NT2/D1 (cell line): ENCODE results near the gene ECT2.
"Not testable (repeated sequence)": the region's sequence is repeated elsewhere in the genome, so short reads cannot be mapped to it uniquely, and the experiment has no call there.

ENCODE experiments used
- DNase-seq: peaks from one replicate; pipeline ENCODE4 v3.0.0-alpha.2; 2011; ENCODE audit warnings: low read depth, low spot score
- H3K27me3 ChIP-seq: 2 replicates; pipeline ENCODE4 v1.6.0; 2011; ENCODE audit warnings: mild to moderate bottlenecking; ENCODE audit not compliant: insufficient read length, insufficient read depth
- H3K36me3 ChIP-seq: 2 replicates; pipeline ENCODE4 v1.6.1; 2011; ENCODE audit warnings: mild to moderate bottlenecking, low read length, mixed read lengths; ENCODE audit not compliant: insufficient read depth, insufficient read length
- H3K4me1 ChIP-seq: 2 replicates; pipeline ENCODE4 v1.5.1; 2011; ENCODE audit not compliant: insufficient read depth, insufficient read length
- H3K4me3 ChIP-seq: 2 replicates; pipeline ENCODE4 v1.5.1; 2011; ENCODE audit warnings: low read depth; ENCODE audit not compliant: insufficient read length
- H3K9ac ChIP-seq: 2 replicates; pipeline ENCODE4 v1.6.0; 2011; ENCODE audit warnings: low read depth; ENCODE audit not compliant: insufficient read length
- H3K9me3 ChIP-seq: 2 replicates; pipeline ENCODE4 v1.5.1; 2011; ENCODE audit warnings: mild to moderate bottlenecking, low read length; ENCODE audit not compliant: insufficient read depth
- SUZ12 ChIP-seq: IDR thresholded peaks from 2 replicates; pipeline ENCODE4 v1.6.1; 2011; ENCODE audit not compliant: insufficient read length, insufficient read depth; ENCODE audit errors: extremely low read depth
- YY1 ChIP-seq: IDR thresholded peaks from 2 replicates; pipeline ENCODE4 v1.6.1; 2011; ENCODE audit not compliant: insufficient read length, insufficient read depth
- ZNF274 ChIP-seq: IDR thresholded peaks from 2 replicates; pipeline ENCODE4 v1.6.1; 2011; ENCODE audit warnings: mild to moderate bottlenecking, low read depth, low read length

The ECT2 gene

DNA sequence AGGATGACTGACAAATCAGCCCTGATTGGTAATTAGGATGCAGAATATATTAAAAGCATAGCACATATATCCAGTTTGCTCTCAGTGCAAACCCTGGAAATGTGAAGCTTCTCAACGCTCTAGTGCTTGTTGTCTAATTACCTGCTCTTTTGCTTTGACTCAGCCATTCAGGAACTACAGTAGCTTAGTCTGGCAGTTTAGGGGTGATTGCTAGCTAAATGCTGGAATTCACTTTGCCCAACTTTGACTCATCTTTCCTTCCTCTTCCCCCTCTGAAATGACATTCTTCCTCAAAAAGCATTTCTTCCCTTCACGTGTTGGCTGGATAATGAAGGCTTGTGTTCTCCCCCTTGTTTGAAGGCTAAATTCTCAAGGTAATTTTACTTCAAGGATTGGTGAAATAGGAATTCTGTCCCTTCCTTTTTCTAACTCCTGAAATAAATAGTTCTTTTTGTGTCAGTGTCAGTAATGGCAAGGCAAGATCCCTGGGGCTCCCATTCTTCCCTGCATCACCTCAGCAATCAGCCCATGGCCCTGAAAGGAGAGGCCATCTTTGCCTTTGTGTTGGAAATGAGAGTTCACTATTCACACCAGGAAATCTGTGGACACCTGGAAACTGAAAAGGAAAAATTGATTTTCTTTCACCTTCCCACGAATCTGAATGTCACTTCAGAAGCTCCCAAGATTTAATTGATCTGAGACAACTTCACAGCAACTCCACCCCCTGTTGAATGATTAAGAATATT is 103.6 kb downstream of the ECT2 start:
- DNase-seq, result peak; percentile 55
- H3K27me3 ChIP-seq, result no peaks in the 10 kb centered on the region
- TF ChIP-seq ZNF274 (no peak), SUZ12 (no peak)

DNA sequence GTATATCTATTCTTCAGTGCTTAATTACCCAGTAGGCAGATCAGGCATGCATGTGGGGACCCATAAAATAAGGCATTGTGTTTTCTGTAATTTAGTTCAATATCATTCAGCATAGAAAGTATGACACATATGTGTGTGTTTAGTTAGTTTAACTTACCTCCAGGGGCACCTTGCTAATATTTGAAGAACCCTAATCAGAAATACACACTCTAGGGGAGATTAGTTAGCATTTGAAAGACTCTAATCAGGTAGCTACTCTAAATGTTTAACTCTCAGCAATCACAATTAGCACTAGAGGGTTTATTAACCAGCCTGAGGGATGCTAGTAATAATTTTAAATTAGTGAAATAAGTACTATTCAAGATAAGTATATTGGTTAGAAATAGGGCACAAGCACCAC is 104.5 kb downstream of the ECT2 start:
- Histone ChIP-seq H3K9me3 (no peaks in the 10 kb centered on the region), H3K4me3 (no peak overlapping the region), H3K9ac (no peak overlapping the region), H3K4me1 (no peaks in the 10 kb centered on the region), H3K27me3 (no peaks in the 10 kb centered on the region), H3K36me3 (no peaks in the 10 kb centered on the region)
- no peak for DNase-seq
- TF ChIP-seq SUZ12 (no peak), YY1 (no peak), ZNF274 (no peak)

More for the DNA sequence above, 103.6 kb downstream of the ECT2 start:
- Histone ChIP-seq H3K4me1 (no peaks in the 10 kb centered on the region), H3K36me3 (no peaks in the 10 kb centered on the region), H3K4me3 (no peak overlapping the region), H3K9ac (no peak overlapping the region), H3K9me3 (no peaks in the 10 kb centered on the region)

DNA sequence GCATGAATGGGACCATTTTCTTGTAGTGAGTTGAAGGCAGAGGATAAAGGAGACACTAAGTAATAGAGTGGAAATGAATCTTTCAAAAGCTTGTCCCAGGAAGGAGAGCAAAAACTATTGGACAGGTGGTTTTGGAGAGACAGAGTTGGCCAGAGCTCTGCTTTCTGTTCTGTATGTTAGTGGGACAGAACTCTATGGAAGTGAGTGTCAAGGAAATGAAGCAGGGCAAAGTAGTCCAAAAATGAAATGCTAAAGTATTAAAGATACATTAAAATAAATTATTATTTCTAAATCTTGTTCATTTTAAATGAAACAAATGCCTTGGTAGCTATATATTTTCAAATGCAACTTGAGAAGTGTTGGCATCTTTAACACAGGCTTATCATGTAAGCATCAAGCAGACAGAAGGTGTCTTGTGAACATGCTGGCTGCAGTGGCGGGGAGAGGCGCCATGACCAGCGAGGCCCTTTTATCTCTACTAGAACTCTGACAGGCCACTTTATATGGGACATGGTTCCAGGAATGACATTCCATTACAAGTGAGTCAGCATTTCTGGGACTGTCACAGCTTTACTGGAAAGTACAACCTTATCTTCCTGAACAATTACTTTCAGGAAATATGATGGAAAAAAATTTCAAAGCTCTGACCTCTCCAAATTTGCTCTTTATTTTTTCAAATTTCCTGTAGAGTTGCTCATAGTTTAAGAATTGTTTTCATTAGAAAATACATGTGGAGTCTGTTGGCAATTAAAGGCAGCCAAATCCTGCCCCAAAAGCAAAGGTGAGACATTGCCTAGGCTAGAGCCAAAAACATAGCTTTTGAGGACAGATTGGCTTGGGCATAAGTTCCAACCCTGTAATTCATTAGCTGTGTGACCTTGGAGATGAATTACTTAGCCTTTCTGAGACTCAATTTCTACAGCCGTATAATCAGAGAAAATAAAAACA is 106.5 kb downstream of the ECT2 start:
- Histone ChIP-seq H3K4me3 (no peak overlapping the region), H3K9me3 (0 out of 2 replicates have a peak, but pooled peaks cover 2% of the 10 kb centered on the region), H3K4me1 (no peaks in the 10 kb centered on the region), H3K36me3 (no peaks in the 10 kb centered on the region), H3K27me3 (no peaks in the 10 kb centered on the region), H3K9ac (no peak overlapping the region)
- no peak for DNase-seq
- no peak for TF ChIP-seq YY1
- no peak for TF ChIP-seq ZNF274
- TF ChIP-seq SUZ12, result no peak

DNA sequence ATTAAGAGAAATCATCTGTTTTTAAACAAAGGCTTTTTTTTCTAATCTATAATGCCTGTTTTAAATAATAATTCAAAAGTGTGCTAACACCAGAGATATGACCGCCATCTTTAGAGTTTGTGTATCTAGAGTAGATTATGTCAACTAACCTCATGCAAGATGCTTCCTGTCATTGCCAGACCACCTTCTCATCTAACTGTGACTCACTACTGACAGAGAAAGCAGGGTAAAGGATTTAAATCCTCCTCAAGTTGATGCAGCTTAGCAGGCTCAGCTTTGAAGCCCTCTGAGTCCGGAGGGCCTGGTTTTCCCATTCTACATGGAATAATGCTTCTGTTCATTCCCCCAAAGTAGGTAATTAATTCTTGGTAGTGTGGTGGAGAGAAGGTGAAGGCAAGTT is 108.5 kb downstream of the ECT2 start:
- Histone ChIP-seq H3K9ac (no peak overlapping the region), H3K9me3 (0 out of 2 replicates have a peak, but pooled peaks cover 9% of the 10 kb centered on the region), H3K36me3 (no peaks in the 10 kb centered on the region), H3K4me1 (no peaks in the 10 kb centered on the region), H3K27me3 (no peaks in the 10 kb centered on the region), H3K4me3 (no peak overlapping the region)
- DNase-seq, result no peak
- no peak for TF ChIP-seq SUZ12

DNA sequence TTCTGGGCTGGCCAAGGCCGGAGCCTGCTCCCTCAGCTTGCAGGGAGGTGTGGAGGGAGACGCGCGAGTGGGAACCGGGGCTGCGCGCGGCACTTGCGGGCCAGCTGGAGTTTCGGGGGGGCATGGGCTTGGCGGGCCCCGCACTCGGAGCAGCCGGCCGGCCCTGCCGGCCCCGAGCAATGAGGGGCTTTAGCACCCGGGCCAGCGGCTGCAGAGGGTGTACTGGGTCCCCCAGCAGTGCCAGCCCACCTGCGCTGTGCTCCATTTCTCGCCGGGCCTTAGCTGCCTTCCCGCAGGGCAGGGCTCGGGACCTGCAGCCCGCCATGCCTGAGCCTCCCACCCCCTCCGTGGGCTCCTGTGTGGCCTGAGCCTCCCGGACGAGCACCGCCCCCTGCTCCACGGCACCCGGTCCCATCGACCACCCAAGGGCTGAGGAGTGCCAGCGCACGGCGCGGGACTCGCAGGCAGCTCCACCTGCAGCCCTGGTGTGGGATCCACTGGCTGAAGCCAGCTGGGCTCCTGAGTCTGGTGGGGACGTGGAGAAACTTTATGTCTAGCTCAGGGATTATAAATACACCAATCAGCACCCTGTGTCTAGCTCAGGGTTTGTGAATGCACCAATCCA is 116.3 kb downstream of the ECT2 start:
- H3K27me3 ChIP-seq, H3K36me3 ChIP-seq, H3K9me3 ChIP-seq, H3K9ac ChIP-seq, H3K4me1 ChIP-seq, DNase-seq, H3K4me3 ChIP-seq: not testable (repeated sequence)

DNA sequence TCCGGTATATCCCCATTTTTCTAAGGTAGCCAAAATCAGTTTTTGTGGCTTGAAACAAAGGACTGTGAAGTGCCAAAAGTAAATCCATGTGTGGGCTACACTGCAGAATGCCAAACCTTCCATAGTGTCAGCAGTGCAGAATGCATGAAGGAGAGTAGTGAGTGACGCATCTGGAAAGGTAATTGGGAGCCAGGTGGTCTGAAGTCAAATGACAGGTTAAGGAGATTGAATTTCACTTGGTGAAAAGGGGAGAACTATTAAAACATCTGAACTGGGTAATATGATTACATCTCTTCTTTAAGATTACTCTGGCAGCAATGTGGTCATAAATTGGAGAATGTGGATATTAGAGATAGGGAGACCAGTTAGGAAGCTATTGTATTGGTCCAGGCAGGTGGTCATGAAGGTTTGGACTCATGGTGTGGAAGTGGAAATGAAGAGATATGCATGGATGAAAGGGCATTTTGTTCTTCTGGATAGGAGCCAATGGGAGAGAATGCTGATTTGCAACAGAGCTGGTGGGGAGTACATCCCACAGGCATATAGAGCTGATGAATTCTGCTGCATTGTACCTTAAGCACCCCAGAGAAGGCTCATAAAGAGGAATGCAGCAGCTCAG is 118.2 kb downstream of the ECT2 start:
- no peak for DNase-seq
- H3K9ac ChIP-seq, result no peak overlapping the region

DNA sequence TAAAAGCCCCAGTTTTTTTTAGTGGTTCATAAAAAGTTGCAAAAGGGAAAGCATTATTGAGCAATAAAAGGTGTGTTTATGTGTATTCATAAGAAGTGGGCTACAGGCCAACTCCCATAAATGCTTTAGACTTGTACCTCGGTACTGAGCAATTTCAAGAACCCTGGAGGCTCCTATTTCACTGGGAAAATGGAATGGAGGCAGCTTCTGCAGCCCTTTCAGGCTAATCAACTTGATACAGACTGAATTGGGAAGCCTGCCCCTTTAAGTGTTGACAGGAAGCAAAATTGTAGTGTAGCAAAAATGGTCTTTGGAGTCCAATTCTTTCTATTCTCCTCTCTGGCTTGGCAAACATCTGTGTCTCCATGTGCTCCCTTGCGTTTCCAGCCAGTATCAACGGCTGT is 118.8 kb downstream of the ECT2 start:
- TF ChIP-seq ZNF274 (no peak), YY1 (no peak), SUZ12 (no peak)
- no peaks in the 10 kb centered on the region for H3K36me3 ChIP-seq
- H3K9ac ChIP-seq, result no peak overlapping the region
- no peaks in the 10 kb centered on the region for H3K27me3 ChIP-seq
- no peak overlapping the region for H3K4me3 ChIP-seq
- DNase-seq, result no peak
- H3K4me1 ChIP-seq, result no peaks in the 10 kb centered on the region
- no peaks in the 10 kb centered on the region; the same call in 1 of the 2 replicates for H3K9me3 ChIP-seq

More for the DNA sequence above, 118.2 kb downstream of the ECT2 start:
- Histone ChIP-seq H3K4me1 (no peaks in the 10 kb centered on the region), H3K4me3 (no peak overlapping the region), H3K9me3 (no peaks in the 10 kb centered on the region; the same call in 1 of the 2 replicates), H3K36me3 (no peaks in the 10 kb centered on the region), H3K27me3 (no peaks in the 10 kb centered on the region)
- TF ChIP-seq YY1 (no peak), ZNF274 (no peak), SUZ12 (no peak)
